IPS-11a (cell line): Measurements from ENCODE around the gene FRMD4A.

Experiments
- H3K4me3 ChIP-seq: one replicate; pipeline ENCODE4 v1.5.1; 2013; ENCODE audit warnings: low read depth, low read length, control low read depth

Gene FRMD4A

GRCh38 chr10:14340051-14340744, 9.5 kb upstream of the FRMD4A start:
- no peak overlapping the region for H3K4me3 ChIP-seq

DNA sequence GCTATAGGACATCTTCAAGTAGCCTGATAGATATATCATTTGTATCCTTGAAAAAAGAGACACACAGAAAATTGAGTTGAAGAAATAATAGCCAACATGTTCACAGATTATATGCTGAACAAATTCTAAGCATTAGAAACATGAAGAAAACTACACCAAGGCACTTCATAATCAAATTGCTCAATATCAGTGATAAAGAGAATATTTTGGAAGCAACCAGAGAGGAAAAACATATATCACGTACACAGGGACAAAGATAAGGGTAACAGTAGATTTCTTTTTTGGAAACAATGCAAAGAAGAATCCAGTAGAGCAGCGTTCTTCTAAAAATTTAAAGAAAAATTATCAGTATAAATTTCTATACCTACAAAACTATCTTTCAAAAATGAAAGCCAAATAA, 6.0 kb upstream of the FRMD4A start:
- H3K4me3 ChIP-seq, result no peak overlapping the region

DNA sequence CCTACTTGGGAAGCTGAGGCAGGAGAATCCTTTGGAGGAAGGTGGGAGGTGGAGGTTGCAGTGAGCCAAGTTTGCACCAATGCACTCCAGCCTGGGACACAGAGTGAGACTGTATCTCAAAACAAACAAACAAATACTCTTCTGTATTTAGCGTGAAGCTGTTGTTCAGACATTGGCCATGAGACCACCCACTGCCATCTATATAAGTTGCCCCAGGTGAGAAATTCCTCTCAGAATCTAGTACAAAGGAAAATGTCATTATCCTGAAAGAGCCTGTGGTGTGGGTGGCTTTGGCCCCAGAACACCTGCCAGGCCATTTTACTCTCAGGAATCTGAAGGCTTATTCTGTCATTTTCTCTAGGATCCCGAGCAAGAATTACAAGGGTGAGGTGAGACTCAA, 4.0 kb upstream of the FRMD4A start:
- H3K4me3 ChIP-seq, result no peak overlapping the region

- no peak overlapping the region for H3K4me3 ChIP-seq
These were observed 2.9 kb upstream of the FRMD4A start for GRCh38 chr10:14333606-14334005.

DNA sequence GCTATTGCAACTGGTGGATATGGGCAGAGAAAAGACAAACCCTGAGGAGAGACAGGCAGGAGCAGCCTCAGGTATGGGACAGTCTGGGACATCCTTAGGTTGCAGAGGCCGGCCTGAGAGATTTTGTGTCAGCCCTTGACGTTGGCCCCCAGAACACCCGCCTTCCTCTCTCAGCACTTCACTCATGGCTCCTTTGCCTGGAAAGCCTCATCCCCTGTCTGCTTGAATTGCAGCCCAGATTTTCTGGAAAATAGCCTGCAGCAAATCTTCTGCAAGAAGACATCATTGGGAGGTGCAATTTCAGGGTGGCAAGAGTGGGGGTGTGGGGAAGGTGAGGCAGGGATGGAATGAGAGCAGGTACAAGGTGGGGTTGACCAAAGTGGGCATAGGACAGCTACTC, 2.2 kb upstream of the FRMD4A start:
- no peak overlapping the region for H3K4me3 ChIP-seq

DNA sequence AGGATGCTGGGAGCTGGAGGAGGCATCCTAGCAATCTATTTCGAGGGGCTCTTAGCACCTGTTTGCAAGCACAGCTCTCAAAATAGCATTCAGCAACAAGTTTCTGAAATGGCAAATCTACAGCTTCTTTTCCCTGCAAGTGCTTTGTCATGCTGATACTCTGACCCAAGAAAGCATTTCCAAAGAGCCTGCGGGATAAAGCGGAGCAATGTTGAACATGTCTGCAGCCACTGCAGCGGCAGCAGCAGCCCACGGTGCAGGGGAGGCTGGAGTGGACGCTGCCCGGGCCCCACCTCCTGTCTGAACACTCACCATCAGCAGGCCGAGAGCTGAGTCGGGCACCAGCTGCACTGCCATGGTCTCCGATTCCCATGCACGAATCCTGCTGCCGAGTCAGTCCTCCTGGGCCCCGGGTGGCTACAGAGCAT, 964 bp downstream of the FRMD4A start:
- no peak overlapping the region for H3K4me3 ChIP-seq

- no peak overlapping the region for H3K4me3 ChIP-seq
These were observed 1.6 kb downstream of the FRMD4A start for GRCh38 chr10:14328881-14329672.

DNA sequence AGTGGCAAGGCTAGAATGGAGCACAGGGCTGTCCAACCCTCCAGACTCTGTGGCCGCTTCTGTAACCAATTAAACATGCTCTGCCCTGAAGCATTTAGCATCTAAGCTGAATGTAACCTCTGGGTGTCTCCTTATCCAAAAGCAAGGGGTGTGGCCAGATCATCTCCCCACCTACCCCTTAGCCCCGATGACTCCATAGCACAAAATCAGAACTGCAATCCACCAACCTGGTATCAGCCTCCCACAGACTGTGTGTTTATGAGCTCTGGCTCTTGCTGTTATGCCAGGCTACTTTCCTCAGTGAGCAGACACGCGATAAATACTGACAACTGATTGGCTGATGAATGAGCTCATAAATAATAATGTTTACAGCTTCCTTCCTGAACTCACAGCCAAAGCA, 3.2 kb downstream of the FRMD4A start:
- H3K4me3 ChIP-seq, result no peak overlapping the region

GRCh38 chr10:14326581-14326980, 4.1 kb downstream of the FRMD4A start:
- no peak overlapping the region for H3K4me3 ChIP-seq

DNA sequence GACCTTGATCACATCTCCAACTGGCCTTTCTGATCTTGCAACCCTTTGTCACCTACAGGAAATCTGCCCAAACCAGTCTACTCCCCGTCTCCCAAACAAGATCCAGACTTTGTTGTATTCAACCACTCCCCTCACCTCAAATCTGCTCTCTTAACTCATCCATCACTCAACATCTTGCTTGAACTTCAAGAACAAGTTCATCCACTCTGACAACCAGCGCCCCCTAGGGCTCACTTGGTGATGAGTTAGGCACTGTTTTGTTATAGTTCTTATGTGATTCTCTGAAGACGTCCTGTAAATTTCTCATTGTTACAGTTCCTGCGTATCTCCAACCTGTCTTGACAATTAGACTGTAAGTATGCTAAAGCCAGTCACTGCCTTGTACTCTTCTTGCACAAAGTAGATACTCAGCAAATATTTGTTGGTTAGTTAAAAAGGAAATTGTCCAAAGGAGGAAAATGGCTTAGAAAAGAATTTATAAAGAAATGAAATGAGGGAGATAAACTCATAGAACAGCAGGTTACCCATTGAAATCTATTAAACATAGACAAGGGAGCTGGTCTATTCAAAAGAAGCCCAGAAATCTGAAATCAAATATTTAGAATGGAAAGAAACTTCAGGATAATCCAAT, 5.3 kb downstream of the FRMD4A start:
- no peak overlapping the region for H3K4me3 ChIP-seq

DNA sequence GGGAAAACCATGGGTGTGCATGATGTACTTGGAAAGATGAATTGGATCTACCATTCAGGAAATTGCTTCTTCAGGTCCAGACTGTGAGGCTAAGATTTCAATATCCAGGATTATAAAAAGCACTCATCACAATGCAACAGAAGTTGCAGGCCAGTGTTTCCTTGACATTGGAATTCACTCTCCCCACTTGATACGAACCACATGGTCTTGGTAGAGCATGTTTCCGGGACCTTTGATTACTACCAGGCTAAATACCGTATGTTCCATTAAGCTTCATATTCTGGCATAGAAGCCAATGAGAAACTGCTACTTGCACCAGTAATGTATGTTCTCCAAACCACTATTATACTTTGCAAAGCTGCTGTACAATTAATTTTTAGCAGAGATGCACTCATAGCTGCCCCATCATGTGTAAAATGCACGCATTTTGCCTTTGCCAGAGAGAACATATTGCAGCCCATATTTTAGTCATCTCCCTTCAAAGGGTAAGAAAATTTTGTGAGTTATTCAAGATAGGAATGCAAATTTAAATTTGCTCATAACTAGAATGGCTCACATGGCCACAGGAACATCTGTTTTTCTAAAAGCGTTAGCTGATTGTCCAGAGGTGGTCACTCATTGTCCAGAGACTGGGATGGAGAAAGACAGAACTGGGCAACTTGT, 8.1 kb downstream of the FRMD4A start:
- no peak overlapping the region for H3K4me3 ChIP-seq

DNA sequence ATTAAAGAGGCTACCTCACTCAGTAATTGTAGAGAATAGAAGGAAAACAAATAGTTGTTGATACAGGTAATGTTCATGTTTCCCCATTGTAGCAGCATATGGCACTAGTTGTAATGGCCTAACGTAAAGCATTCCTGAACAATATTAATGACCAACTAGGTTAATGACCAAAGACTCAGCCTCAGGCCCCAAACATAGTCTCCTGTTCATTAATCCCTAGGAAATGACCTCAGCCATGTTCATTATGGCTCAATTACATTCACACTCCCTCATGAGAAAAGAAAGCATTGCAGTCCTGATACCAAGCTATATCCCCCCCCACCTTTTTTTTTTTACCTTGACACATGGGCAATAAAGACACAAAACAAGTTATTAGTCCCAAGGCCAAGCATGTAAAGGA, 12.7 kb downstream of the FRMD4A start:
- H3K4me3 ChIP-seq, result no peak overlapping the region

GRCh38 chr10:14312014-14312413, 18.7 kb downstream of the FRMD4A start:
- no peak overlapping the region for H3K4me3 ChIP-seq

- H3K4me3 ChIP-seq, result no peak overlapping the region
These were observed 19.3 kb downstream of the FRMD4A start for GRCh38 chr10:14311206-14311957.

DNA sequence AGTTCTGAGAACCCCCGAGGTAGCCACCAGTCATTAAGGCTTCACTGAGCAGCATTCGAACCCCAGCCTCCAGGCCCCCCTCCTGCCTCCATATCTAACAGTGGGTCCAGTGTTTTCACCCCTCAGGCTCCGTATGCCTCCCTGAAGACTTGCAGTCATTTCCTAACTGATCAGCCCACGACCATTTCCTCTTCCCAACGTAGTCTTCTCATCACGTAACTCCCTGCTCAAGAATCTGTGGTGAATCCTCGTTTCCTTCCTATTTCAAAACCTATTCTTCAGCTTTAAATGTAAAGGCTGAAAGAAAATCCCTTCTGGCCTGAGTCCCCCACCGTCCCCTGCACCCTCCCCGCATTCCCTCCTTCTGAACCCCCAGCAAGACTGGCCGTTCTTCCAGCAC, 21.1 kb downstream of the FRMD4A start:
- H3K4me3 ChIP-seq, result no peak overlapping the region

DNA sequence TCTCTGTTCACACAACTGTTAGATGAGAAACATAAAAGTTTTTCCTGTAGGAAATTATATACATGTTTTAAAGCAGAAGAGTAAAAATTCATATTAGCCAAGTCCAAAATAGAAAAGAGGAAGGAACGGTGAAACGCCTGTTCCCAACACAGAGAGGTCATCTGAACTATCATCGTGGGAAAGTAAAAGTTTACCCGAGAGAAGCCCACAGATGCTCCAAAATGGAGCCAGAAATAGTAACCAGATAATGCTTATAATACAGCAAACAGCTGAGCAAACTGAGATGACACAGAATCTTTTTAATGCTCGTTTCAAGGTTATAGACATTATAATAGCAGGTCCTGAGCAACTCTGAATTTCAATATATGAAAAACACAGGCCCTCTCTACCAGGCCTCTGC, 24.5 kb downstream of the FRMD4A start:
- H3K4me3 ChIP-seq, result no peak overlapping the region

- H3K4me3 ChIP-seq, result no peak overlapping the region
These were observed 26.7 kb downstream of the FRMD4A start for GRCh38 chr10:14304046-14304445.

GRCh38 chr10:14302035-14302434, 28.7 kb downstream of the FRMD4A start:
- H3K4me3 ChIP-seq, result no peak overlapping the region

DNA sequence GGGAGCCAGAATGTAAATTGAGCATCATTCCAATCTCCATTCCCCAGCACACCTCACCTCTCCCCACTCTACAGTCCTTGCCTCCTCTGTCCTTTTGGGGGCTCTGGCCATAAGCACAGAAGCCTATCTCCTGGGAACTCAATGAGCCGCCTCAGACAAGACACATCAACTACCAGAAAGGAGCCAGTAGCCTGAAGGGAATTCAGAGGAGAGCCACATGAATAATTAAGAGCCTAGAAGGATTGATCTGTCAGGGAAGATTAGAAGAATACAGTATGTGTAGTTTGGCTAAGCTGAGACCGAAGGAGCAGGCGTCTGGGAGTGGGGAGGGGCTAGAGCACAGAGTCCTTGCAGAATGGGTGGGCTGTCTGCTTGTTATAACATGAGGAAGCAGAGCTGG, 31.2 kb downstream of the FRMD4A start:
- H3K4me3 ChIP-seq, result no peak overlapping the region

DNA sequence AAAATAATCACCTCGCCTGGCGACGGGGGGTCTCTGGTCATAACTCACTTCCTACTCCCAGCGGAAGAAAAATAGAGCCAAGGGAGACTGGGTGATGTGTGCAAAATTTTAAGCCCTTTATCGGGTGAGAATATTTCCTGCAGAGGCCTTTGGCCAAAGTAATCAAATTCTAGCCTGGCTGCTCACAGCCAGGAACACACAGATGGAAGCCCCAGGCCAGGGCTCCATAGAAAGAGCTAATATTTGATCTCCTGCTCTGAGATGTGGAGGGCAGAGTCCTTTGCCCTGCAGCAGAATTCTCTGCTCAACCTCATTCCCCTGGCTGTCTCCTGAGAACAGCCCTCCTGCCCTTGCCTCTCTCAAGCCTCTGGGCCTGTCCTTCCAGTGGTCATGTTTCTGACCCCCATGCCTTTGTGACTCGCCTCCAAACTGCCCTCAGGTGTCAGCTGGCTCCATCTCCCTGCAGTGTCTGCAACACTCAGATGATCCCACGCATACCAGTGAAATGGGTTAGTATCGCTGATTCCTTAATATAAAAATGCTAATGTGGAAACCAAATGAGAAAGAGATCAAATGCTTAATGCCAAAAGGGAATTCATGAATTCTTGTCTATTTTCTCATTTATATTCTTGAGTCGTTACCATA, 34.5 kb downstream of the FRMD4A start:
- no peak overlapping the region for H3K4me3 ChIP-seq
